HG02943 (cell line): ENCODE measurements around the gene FOXP4.

ENCODE experiments used
- ATAC-seq: cut with Tn5 transposase; IDR thresholded peaks from one replicate; pipeline ENCODE4 v1.9.1; 2021; ENCODE audit warnings: mild to moderate bottlenecking, low read depth, moderate library complexity; ENCODE audit not compliant: unreplicated experiment

FOXP4 gene

GRCh38 chr6:41621802-41622201, 75.6 kb downstream of the FOXP4 start:
- ATAC-seq, result no peak

GRCh38 chr6:41622206-41622988, 76.2 kb downstream of the FOXP4 start:
- no peak for ATAC-seq

GRCh38 chr6:41623330-41623729, 77.1 kb downstream of the FOXP4 start:
- no peak for ATAC-seq

GRCh38 chr6:41624621-41625380, 78.6 kb downstream of the FOXP4 start:
- ATAC-seq, result no peak

GRCh38 chr6:41625442-41625841, 79.3 kb downstream of the FOXP4 start:
- ATAC-seq, result no peak

GRCh38 chr6:41626022-41626421, 79.8 kb downstream of the FOXP4 start:
- ATAC-seq, result no peak

DNA sequence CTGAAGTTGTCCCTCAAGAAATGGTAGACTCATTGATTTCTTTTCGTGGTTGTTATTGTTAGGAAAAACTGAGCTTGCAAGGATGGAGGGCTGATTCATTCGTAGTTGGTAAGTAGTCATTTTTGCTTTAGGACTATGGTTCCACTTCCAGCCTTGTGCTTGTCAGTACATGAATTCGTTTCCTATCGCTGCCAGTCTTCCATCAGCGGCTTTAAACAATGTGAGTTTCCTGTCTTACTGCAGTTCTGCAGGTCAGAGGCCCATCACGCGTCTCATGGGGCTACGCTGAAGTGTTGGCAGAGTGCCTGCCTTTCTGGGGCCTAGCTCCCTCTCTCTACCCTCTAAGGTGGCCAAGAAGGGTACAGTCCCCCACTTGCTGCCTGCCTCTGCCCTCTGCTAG, 80.7 kb downstream of the FOXP4 start:
- no peak for ATAC-seq

DNA sequence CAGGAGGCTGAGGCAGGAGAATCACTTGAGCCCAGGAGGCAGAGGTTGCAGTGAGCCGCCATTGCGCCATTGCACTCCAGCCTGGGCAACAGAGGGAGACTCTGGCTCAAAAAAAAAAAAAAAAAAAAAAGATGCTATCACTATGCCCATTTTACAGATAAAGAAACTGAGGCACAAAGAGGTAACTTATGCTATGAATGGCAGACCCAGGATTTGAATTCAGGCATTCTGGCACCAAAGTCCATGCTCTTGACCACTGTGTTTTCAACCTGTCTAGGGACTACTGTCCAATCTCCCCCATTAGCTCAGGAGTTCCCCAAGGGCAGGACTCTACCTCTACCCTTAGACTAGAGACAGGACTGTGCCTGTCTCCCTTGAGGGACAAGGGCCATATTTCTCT, 82.9 kb downstream of the FOXP4 start:
- no peak for ATAC-seq

DNA sequence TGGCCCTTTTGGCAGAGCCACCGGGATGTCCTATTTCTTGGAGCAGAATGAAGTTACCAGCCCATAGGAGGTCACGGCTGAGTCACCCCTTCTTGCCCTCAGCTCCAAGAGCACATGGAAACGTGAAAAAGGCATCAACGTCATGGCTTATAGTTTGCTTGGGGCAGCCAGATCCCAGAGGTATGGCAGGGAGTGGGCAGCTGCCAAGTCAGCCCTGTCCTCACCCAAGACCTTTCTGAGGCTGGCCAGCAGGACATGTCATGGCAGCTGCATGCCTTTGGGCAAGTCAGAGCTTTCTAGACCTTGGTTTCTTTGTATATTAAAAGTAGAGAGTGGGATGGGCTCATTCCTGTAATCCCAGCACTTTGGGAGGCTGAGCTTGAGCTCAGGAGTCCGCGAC, 83.9 kb downstream of the FOXP4 start:
- no peak for ATAC-seq

GRCh38 chr6:41630946-41631345, 84.8 kb downstream of the FOXP4 start:
- no peak for ATAC-seq

DNA sequence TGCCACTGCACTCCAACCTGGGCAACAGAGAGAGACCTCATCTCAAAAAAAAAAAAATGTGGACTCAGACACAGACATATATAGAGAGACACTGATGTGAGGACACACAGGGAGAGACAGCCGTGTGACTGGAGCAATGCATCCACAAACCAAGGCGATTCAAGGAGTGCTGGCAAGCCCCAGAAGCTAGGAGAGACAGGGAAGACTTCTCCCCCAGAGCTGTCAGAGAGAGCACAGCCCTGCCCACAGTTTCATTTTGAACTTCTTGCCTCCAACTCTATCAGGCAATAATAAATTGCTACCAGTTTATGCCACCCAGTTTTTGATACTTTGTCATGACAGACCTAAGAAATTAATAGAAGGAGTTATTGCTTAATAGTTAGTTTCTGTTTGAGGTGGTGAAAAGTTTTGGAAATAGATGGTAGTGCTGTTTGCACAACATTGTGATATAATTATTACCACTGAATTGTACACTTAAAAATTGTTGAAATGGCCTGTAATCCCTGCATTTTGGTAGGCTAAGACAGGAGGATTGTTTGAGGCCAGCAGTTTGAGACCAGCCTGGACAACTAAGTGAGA, 87.0 kb downstream of the FOXP4 start:
- no peak for ATAC-seq

GRCh38 chr6:41634657-41635056, 88.5 kb downstream of the FOXP4 start:
- ATAC-seq, result no peak

GRCh38 chr6:41635365-41635764, 89.2 kb downstream of the FOXP4 start:
- ATAC-seq, result no peak

GRCh38 chr6:41636833-41637193, 90.6 kb downstream of the FOXP4 start:
- ATAC-seq, result no peak

DNA sequence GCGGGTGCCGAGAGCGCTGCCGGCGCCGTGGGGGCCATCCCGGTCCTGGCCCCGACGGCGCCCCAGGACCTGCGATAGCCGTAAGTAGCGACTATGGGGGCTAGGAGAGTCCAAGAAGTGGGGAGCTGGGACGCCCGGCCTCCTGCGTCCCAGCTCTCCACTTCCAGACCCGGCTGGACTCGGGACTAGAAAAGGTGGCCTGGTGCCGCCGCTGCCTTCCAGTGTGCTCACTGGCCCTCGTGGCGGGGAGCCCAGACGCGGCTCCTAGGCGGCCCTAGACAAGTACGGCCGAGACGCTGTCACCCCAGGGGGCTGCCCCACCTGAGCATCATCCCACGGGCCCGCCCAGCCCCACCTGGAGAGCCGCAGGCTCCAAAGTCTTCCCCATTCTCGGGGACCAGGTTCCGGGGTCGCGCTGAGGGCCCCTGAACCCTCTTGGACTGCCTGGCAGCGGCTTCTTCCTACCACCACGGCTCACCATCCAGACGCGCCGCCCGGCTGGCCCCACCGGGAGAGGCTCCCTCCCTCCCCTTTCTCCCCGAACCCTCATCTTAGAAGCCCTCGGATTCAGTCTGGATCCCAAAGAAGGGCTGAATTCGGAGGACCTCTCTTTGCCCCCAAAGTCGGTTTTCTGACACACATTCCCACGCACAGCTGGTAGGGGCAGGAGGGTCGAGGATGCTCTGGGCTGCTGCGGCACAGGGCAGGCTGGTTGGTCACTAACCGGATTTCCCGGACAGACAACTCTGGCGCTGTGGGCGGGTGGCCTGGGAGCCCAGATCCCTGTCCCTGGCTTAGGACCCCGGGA, 91.2 kb downstream of the FOXP4 start:
- ATAC-seq, result no peak

GRCh38 chr6:41638002-41638934, 92.1 kb downstream of the FOXP4 start, which contains the start of gene MDFI:
Gene MDFI (plus strand): TSS chr6:41638468. CDS start chr6:41638750, 282 bp downstream.
- no peak for ATAC-seq

DNA sequence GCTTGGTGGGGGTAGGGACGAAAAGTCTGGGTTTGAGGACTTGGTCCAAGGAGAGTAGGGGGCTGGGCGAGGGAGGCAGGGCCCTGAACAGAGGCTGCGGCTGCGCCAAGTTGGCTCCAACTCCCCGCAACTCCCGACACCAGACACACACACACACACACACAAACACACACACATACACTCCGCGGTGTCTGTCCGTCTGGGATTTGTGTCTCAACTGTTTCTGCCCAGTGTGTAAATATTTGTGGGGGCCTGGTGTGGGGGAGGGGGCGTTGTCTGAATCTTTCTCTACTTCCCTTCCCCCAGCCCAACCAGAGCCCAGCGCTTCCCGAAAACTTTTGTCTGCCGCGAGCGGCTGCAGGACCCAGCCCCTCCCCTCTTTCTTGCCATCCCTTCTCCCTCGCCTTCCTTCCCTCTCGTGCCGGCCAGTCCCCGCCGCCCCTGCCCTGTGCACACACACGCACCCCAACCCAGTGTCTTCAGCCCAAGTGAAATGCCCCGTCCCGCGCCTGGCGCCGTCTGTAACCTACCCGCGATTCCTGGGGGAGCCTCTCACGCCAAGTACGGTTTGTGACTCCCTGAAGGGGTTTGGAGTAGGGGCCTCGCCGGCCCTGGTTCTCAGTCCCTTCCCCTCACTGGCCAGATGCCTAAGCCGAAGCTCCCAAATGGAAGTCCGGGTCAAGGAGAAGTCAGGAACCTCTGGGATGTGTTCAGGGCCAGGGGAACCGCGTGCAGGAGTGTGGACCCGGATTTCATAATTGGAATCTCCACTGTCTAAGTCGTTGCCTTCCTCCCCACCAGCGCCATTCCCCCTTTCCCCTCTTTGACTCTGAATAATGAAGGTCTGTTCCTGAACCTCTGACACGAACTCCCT, 93.0 kb downstream of the FOXP4 start:
- ATAC-seq, result no peak

DNA sequence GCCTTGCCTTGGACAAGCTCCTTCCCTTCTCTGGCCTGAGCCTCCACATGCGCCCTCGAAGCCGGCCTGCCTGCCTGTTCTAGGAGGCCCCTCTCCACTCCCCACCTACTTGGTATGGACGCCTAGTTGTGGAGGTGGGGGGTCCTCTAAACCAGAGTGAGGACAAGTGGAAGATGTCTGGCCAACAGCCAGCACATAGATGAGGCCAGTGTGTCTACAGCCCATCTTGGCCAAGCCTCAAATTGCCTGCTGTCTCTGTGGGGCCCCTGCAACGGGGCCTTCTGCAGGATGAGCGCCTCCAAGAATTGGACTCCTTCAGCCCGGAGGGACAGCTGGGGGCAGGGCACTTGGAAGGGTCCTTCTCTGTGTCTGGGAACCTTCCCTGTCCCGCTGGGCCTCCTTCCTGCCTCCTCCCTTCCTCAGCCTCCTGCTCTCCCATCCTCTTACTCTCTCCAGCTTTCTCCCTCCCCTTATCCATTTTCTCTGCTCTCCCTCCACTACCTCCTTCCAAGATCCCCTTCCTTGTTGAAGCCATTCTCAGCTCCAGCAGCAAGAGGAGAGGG, 93.7 kb downstream of the FOXP4 start:
- ATAC-seq, result no peak
